AG09309 (cell line): ENCODE data around the gene TTC28.

Source experiments
- DNase-seq: peaks from one replicate; pipeline ENCODE4 v3.0.0-alpha.2; 2010; ENCODE audit warnings: low read depth
- H3K4me3 ChIP-seq: 2 replicates; pipeline ENCODE4 v1.5.1; 2011; ENCODE audit warnings: mild to moderate bottlenecking, low read depth, low read length, moderate library complexity; ENCODE audit not compliant: control insufficient read depth
- TF ChIP-seq, protein P1 (sequence below): IDR thresholded peaks from 2 replicates; pipeline ENCODE4 v1.5.1; 2011; ENCODE audit warnings: mild to moderate bottlenecking, low read depth, low read length, inconsistent platforms; ENCODE audit not compliant: insufficient read depth, control insufficient read depth; ENCODE audit errors: missing control alignments

The TTC28 gene

GRCh38 chr22:27935897-27936296 is 743.7 kb downstream of the TTC28 start:
- TF ChIP-seq, protein P1, sequence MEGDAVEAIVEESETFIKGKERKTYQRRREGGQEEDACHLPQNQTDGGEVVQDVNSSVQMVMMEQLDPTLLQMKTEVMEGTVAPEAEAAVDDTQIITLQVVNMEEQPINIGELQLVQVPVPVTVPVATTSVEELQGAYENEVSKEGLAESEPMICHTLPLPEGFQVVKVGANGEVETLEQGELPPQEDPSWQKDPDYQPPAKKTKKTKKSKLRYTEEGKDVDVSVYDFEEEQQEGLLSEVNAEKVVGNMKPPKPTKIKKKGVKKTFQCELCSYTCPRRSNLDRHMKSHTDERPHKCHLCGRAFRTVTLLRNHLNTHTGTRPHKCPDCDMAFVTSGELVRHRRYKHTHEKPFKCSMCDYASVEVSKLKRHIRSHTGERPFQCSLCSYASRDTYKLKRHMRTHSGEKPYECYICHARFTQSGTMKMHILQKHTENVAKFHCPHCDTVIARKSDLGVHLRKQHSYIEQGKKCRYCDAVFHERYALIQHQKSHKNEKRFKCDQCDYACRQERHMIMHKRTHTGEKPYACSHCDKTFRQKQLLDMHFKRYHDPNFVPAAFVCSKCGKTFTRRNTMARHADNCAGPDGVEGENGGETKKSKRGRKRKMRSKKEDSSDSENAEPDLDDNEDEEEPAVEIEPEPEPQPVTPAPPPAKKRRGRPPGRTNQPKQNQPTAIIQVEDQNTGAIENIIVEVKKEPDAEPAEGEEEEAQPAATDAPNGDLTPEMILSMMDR, result no peak
- H3K4me3 ChIP-seq, result no peak overlapping the region
- DNase-seq, result no peak

DNA sequence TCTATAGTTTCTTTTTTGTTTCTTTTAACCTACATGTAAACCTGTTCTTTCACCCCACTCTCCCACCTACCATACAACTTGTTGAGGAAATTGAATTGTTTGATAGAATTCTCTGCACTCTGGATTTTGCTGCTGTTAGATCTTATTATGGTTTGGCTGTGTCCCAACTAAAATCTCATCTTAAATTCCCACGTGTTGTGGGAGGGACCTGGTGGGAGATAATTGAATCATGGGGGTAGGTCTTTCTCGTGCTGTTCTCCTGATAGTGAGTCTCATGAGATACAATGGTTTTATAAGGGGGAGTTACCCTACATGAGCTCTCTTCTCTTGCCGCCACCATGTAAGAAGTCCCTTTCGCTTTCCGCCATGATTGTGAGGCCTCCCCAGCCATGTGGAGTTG is 745.6 kb downstream of the TTC28 start:
- TF ChIP-seq, protein P1, result no peak
- DNase-seq, result no peak
- H3K4me3 ChIP-seq, result no peak overlapping the region

GRCh38 chr22:27933186-27933983 is 746.3 kb downstream of the TTC28 start:
- no peak overlapping the region for H3K4me3 ChIP-seq
- TF ChIP-seq, protein P1, result no peak
- DNase-seq, result no peak

DNA sequence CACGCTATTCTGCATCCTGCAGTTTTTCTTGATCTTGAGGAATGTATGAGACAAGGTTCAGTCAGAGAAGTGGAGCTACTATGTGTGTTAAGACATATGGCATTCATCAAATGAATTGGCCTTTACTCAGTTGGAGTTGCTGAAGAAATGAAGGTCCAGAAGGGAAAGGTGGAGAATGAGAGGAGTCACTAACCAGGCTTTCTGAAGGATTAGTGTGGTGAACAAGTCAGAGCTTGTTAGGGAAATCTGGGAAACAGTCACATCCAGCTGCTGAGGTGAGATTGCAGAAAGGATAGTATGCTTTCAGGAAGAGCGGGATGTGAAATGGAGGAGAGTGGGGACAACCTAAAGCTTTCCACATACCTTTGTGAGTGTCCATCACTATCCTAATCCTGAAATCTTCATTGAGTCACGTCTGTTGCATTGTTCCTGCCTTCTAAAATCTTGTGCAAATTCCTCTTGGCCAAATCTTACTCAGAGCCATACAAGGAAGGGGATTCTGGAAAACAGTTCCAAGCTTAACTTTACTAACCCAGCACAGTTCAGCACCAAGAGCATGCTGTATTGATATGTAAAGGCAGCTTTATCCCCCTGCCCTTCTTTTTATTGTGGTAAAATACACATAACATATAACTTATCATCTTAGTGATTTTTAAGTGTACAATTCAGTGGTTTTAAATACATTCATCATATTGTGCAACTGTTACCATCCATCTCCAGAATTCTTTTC is 749.1 kb downstream of the TTC28 start:
- no peak for DNase-seq
- H3K4me3 ChIP-seq, result no peak overlapping the region
- TF ChIP-seq, protein P1, result no peak
